Peyer's patch (tissue), 4 donors: ENCODE measurements around the gene GPR62.

ENCODE experiments used
- POLR2A ChIP-seq, 2 donors: fragments of 450-650 bp; IDR thresholded peaks; one replicate each; pipeline ENCODE4 v1.5.1; 2017; ENCODE audit warnings: antibody characterized with exemption in 2 of 2, mild to moderate bottlenecking in 2 of 2, moderate library complexity in 2 of 2
- TF ChIP-seq, protein P1 (sequence below), 6 experiments: fragments of 450-650 bp in 4 of 6; fragments of 200-600 bp in 2 of 6; sonication (generic) in 1 of 6; IDR thresholded peaks; one replicate each; pipeline ENCODE4 v1.5.1; 2017 to 2019; ENCODE audit warnings: antibody characterized with exemption in 6 of 6, mild to moderate bottlenecking in 3 of 6, moderate library complexity in 1 of 6

DNA sequence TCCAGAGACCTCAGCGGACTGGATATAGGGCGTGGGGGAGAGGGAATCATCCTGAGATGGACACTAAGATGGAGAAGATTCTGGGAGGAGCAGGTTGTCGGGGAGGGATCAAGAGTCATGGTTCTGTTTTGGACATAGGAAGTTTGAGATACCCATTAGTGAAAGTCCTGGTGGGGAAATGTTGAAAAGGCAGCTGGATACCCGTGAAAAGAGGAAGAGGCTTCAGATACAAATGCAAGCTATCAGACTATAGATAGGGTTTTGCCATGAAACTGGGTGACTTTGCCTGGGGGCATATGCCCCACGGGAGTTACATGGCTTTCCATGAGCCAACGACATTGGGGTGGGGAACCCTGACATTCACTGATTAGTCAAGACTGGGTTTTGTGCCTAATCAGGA lies 1.1 kb upstream of the GPR62 start:
- TF ChIP-seq, protein P1, sequence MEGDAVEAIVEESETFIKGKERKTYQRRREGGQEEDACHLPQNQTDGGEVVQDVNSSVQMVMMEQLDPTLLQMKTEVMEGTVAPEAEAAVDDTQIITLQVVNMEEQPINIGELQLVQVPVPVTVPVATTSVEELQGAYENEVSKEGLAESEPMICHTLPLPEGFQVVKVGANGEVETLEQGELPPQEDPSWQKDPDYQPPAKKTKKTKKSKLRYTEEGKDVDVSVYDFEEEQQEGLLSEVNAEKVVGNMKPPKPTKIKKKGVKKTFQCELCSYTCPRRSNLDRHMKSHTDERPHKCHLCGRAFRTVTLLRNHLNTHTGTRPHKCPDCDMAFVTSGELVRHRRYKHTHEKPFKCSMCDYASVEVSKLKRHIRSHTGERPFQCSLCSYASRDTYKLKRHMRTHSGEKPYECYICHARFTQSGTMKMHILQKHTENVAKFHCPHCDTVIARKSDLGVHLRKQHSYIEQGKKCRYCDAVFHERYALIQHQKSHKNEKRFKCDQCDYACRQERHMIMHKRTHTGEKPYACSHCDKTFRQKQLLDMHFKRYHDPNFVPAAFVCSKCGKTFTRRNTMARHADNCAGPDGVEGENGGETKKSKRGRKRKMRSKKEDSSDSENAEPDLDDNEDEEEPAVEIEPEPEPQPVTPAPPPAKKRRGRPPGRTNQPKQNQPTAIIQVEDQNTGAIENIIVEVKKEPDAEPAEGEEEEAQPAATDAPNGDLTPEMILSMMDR (IDR thresholded peaks at IDR 0.05): no peak
- TF ChIP-seq POLR2A (IDR thresholded peaks at IDR 0.05): no peak
